ENCODE results near the gene LY6G6F.

The LY6G6F gene

DNA sequence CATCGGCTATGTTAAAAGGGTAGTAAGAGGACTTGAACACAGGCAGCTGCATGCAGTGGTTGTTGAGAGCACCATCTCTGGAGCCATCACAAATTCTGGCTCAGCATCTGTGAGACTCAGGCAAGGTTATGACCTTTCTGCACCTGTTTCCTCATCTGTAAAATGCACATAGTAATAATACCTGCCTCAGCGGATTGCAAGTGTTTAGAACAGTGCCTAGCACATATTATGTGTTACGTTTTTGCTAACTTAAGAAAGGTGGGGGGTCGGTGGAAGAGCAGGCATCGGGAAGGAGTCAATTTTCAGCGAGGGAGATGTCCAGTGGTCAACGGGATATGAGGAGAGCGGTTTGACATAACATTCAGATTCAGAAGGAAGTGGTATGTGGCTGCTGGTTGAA is 28.7 kb upstream of the LY6G6F start:
- no peak for DNase-seq

DNA sequence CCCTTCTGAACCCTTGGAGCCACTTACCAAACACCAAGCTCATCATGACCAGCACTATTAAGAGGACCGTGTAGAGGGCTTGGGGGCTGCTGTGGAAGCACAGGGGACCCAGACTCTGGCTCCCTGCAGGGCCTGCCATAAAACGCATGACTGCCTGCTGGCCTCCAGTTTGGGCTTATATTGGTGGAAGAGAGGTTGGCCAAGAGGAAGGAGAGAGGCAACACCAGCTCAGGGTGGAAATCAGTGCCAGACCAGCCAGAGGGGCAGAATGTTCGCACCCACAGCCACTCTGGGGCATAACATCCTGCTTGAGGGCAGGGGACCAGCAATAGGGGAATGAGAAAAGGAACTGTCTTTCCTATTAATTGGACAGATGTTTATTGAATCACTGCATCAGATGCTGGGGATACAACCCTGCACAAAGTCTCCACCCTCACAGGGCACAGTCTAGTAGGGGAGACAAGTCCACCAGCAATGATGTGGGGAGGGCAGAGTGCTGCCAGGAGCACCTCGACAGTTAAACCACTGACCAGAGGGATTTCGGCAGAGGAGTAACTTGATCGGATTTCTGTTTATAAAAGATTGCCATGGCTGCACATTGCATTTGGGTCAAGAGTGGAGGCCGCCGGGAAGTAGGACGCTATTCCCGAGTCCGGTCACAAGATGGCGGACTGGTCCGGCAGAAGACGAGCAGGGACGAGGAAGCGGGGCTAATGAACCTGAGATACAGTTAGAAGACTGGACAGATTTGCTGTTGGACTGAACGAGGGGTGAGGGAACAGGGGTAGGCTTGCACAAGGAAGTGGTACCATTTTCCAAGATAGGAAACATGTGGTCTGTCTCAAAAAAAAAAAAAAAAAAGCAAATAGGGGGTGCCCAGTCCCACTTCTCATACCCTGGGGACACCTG is 26.2 kb upstream of the LY6G6F start, which contains the start of gene LY6G5C:
LY6G5C (minus strand) TSS at position 842 of the 909 bp plus-strand sequence; CDS start at position 148, 694 bp downstream.
- peak; percentile 87 for DNase-seq

DNA sequence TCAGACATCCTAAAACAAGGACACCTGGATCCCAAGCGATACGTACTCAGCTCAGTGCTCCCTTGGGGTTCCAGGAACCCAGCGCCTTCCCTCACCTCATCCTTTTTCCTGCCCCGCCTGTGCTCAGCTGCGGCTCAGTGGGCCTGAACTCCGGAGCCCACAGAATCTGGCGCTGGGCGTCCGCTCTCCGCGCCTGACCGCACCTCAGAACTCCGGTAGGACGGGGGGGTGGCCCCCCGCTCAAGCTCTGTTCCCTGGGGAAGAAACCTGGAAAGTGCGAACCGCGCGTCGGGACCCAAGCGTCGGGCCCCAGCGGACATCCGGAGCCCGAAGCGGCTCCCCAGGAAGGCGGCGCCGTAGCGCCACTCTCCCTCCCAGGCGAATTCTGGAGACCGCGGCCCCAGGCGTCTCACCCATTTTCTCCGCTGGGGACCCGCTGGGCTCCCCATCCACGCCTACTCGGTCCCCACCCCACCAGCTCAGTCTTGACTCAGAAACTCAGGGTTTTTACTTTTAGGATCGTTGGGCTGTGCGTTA is 25.5 kb upstream of the LY6G6F start:
- DNase-seq = peak; percentile 81

DNA sequence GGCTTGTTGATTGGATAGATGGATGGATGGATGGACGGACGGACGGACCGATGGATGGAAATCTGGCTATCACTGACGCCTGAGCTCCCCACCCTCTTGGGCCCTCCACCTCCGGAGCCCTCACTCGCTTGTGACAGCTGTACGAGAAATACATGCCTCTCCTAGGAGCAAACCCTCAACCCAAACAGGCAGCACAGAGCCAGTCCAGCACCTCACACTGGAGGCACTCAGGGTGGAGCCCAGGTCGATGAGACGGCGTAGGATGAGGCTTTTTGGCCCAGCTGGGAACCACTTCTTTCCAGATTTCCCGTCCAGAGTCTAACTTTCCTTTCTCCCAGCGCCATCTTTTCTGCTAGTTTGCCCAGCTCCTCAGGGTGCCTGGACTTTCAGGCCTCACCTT is 23.1 kb upstream of the LY6G6F start:
- no peak for DNase-seq

DNA sequence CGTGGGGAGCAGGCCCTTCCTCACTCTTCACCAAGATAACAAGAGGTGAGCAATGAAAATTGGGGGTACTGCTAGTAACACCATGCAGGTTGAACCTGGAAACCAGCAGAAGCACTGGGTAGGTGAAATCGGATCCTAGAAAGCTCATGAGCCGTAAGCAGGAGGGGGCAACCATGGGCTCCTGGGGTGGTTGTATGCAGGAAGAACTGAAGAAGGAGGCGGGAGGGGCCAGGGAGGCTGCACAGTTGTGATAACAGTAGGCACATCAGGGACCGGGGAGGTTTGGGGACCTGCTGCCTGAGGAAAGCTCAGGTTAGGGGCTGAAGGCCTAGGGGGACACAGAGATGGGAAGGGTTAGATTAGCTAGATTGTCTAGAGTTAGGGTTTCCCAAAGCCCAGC is 20.2 kb upstream of the LY6G6F start:
- DNase-seq = no peak

DNA sequence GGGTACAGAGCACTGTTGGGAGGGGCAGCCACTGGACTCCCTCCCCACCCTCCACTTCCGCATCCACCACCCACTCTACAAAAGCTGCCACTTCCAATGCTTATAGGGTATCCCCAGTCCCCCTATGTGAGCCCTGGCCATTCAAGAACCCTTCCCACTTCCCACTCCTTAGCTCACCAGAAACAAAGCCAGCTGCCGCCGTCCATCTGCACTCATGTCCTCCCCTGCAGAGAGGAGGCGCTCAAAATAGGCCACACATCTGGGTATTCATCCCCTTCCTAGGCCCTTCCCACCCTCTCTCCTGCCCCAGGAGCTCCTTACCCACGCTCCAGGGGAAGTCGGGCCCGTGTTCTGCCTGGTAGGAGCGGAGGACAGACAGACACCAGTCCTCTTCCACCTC is 19.3 kb upstream of the LY6G6F start:
- no peak for DNase-seq

DNA sequence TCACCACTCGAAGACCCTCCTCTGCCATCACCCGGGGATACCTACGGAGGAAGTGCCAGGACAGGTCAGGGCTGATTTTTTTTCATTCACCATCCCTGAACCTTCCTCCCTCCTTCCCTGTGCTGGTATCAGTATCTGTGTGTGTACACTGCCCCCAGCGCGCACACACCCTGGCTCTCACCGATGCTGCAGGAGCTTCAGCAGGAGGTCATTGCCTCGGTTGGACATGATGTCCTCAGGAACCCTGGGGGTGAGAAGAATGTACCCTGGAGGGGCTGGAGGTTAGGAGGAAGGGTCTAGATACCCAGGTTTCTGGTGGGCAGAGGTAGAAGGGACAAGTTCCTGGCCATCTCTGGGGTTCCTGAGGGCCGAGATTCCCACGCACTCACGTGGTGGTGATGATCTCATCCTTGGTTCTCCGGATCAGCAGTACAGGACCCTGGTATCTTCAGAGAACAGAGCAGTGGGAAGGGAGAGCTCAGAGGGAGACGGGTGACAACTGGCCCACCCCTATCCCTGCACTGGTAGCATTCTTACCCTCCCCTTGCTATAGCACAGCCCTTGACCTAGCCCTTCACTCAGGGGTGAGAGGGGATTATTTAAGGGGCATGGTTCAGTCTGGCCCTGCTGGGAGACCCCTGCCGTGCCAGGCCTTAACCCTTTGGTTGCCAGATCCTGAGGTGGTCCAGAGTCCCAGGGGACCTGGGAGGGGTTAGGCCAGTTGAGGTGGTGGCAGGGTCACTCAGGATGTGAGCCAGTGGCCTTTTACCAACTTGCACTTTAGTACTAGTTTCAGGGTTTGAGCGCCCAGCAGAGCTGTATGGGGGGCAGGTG is 18.6 kb upstream of the LY6G6F start:
- no peak for DNase-seq

DNA sequence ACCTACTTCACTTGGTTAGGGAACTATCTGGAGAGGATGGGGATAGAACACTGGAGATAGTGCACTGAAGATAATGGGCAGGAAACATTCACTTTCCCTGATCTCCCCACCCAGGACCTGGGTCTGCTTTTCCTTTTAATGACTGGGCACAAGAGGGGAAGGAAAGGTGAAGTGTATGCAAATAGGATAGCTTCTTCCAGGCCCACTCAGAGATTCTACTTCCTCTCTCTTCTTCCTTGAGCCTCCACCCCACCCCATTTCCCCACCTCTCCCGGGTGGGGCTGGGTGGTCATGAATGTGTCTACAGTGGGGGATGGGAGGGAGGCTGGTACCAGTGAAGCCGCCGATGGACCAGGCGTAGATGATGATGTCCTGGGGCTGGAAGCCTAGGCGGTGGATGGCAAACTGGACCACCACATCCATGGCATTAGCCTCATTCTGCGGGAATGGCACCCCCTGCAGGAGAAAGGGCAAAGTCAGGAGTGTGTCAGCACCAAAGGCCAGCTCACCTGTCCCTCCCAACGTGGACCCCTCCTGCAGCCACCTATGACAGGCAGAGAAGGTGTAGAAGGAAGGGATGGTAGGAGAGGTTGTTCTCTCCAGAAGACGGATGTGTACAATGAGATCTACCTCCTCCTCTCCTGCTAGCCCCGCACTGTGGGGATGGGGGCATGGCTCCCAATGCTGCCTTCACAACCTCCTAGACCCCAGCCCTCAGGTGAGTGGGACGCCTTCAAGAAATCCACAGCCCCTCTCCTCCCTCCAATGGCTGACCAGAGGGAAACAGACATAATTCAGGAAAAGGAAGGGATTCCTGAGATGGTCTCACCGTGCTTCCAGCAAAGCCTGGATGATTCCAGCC is 17.2 kb upstream of the LY6G6F start:
- peak; percentile 66 for DNase-seq

DNA sequence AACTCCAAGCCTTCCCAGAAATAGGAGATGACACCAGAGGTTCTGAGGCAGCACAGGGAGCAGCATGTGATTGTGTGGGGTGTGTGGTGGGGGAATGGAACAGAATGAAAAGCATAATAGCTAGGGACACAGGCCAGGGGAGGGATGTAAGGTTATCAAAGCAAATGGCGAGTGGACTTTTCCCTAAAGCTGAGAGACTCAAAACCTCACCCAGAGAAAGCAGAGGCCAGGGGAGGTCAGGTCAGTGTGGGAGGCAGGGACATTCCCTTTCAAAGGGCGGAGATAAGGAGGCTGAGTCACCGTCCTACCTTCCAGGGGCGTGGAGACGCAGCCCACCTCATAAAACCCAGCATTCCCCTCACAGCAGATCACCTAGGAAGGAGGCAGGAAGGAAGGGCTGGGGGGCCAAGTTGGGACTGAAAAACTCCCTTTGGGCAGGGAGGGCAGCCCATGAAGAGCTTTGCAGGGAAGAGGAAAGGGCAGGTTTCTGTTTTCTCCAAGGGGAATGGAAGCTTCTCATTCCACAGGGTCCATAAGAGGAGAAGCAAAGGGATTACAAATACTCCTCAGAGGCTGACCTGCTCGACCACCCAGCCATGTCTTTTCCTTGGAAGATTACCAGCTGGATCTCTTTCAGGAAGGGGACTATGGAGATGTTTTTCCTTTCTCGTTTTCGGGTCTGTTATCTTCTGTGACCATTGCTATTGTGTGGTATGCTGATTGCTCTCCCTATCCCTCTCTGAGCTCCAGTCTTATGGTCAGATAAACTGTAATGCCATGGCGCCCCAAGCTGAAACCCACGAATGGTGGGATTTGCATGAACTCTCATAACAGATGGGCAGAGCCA is 16.2 kb upstream of the LY6G6F start:
- no peak for DNase-seq

DNA sequence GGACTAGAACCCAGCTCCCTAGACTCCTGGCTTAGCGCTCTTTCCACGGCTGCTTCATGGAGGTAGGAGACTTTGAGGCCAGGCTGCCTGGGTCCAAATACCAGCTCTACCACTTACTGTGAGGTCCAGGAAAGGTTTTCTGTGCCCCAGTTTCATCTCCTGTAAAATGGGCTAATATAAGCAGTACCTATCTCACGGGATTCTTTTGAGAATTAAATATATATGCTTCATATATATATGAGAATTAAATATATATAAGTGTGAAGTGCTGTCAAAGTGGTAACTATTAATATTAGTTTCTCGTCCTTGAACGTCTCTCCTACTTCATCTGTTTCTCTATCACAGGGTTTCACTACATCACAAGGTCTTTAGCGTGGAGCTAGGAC is 15.6 kb upstream of the LY6G6F start:
- no peak for DNase-seq

DNA sequence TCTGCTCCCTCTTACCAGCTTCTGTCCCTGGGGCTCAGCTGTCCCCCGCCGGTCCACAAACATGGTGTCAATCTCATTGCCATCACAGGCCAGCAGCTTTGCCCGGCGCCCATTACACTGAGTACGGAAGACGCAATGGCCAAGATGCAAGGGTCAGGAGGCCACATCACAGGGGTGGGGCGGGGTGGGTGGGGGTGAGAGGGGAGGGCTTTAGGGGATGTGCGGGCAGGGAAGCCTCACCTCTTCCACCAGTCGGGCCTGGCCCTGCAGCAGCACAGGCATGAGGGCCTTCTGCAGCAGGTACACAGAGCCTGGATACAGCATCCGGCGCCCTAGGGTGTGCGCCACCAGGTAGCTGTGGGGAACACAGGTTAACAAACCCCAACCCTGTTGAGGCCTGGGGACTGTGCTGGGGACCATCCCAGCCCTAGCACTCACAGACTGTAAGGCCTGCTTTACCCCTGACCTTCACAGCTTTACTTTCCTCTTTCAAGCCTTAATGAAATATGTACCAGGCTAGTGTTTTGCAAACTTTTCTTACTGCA is 15.0 kb upstream of the LY6G6F start:
- no peak for DNase-seq

DNA sequence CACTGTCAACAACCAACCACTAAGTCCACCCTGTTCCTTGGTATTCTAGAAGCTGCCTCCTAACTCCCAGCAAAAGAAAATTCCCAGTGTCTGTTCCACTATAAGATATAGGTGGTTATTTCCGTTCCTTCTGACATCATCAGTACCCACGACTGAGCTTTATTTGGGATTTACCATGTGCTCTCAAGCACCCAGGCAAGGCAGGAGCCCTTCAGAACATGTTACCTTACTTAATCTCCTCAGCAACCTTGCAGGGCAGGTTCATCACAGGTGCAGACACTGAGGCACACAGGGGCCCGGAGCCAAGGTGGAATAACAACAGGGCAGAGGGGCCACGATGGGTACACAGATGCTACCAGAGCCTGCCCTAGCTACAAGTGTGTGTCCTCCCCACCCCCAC is 14.3 kb upstream of the LY6G6F start:
- no peak for DNase-seq

DNA sequence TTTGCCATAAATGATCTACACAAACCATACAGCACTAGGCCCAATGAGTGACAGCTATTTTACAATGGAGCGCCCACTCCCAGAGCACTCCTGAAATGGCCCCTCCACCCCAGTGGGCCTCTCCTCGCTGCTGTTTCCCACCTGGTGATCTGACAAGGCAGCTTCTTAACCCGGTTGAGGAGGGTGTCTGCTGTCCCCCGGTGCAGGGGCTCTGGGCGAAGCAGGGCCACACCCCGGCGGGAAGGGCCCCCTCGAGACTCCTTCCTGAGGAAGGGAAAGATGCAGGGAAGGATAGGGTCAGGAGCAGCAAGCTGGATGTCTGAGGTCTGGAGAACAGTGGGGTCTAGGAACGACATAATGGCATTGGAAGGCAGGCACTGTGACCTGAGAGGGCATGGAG is 13.8 kb upstream of the LY6G6F start:
- DNase-seq = no peak

DNA sequence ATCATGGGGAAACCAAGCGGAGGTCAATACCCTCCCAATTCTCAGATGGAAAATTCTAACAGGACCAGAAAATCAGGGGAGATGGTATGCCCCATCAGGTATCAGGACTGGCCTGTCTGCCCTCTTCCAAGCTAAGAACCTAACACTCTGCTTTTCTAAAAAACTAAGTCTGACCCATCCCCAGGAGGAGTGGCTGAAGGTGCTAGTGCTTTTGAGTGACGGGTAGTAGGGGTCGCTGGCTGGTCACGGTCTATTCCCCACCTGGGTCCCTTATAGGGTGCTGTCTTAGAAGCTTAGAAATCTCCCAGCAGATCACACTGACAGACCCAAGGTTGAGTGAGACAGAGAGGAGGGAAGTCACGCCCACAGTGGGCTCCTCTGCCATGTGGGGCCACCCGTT is 13.1 kb upstream of the LY6G6F start:
- no peak for DNase-seq

DNA sequence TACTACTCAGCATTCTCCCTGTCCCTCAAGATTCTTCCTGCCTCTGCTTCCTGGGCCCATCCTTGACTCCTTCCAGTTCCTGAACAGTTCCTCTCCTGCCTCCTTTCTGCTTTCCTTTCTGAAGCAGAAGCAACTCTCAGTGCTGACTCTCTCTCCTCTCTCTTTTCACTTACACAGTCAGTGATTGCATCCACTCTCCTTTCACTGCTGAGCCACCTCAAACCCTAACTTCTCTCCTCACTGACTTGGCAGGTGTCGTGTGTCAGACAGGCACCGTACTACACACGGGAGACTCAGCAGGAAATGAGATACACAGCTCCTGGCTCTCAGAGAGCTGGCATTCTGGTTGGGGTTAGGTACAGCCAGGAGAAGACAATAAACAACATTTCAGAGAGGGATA is 9.1 kb upstream of the LY6G6F start:
- DNase-seq = no peak

DNA sequence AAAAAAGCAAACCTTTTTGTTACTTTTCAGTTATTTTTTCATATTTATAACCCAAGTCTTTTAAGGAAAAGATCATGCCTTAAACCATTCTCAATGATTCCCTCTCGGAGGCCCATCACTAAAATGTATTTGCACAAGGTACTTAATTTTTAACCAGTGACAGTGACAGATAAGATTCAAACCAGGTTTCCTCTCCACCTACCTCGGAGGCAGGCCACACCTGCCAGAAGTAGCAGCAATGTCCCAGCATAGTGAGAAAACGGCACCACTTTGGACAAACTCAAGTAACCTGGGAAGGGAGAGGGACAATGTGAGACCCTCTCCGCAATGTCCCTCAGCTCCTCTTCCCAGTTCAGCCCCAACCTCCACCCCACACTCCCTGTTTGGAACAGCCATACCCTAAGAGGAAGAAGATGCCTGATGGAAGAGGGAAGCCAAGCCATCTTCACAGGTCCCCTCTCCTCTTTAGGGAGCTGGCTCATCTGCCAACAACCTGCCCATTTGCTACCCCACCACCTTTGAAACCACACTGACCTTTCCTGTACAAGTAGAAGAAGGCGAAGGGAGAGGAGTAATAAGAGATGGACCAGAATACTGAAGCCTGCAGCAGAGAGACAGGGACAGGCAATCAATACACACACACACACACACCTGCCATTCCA is 5.8 kb upstream of the LY6G6F start:
- no peak for DNase-seq

DNA sequence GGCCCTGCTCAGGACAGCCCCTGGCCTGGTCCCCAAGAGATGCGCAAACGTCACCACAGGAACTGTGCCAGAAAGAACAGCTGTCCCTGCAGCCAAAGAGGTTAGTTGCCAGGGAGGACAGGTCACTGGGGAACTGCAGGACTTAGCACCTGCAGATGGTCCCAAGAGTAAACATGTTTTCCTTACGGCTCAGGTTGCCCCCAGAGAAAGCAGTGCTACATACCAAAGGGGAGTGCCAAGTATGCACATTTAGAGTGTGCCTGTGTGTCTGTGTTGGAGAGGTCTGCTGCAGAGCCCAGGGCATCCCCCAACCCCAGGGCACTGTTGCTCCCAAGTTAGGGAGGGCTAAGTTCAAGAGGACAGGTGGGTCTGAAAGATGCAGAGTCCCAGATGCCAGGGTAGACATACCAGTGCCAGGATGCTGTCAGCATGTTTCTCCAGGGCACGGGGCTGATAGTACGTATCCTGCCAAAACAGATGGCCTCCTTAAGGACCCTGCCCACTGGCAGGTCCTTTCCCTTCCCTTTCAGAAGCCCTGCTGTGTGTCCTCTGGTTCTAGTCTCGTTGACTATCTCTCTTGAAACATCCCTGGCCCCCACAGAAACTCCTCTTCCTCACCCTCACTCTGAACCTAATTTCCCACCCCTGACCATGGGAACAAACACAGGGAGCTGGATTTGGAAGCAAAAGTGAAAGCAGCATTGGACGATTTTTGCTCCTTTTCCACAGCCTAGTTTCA is 4.8 kb upstream of the LY6G6F start:
- DNase-seq = no peak

DNA sequence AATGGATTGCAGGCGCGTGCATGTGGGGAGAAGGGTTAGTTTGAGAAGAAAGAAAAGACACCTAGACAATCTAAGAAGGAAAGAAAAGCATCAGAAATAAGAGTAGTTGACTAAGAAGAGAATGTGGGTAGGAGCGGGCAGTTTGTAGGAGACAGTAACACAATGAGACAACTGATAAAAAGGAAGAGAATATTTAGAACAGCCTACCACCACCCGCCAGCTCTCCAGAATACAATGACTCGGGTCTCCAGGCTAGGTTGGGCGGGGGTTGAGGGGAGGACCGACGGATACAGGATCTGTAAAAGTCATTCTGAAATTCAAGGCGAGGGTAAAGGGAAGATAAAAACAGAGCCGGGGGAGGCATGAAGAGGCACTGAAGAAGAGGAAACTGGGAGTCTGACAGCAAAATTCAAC is 4.3 kb upstream of the LY6G6F start:
- DNase-seq = peak; percentile 76

DNA sequence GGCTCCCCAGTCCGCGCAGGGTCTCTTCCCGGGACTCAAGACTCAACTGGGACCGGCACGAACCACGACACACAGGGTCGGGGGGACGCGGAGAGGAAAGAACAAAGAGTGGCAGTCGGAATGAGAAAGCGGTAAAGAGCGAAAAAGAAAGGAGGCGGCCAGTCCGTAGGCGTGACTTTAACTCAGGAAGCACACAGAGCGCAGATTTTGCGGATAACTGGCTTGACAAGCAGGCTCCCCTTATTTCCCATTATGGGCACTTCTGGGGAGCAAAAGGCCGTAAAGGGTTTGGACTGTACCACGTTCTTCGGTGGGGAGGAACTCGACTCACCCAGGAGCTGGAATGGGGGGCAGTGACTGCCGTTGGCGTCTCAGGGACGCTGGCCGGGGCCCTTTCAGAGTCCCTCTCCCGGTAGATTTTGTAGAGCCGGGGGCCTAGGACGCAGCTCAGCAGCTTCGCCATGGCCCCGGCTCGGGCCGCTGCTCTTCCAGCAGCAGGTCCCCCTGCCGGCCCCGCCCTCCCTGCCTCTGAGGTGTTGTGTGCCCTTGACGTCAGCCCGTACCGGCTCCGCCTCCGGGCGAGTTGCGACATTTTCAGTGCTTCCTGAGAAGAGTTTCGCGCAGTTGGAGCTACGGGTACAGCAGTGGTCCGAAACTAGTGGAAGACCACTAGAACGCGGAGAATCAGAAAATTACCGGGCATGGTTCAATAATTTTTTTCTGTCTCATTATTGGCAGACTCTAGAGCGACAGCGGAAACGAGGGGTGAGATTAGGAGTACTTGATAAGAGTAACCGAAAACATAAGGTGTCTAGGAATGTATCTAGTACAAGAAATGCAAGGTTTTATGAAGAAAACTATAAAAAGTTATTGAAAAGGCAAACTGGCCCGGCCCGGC is 3.6 kb upstream of the LY6G6F start, which contains the start of gene ABHD16A:
ABHD16A (minus strand) TSS at position 506 of the 898 bp plus-strand sequence; CDS start at position 463, 43 bp downstream.
- peak; percentile 98 for DNase-seq
